Measurements from ENCODE around the gene NBPF3. TPM values are rescaled to one million over a fixed set of nuclear protein-coding genes. Genes with fewer than 3 reads are reported as not detected.

The NBPF3 gene
- total RNA-seq, 2 experiments from 2014 or later: 8.2 to 8.5 TPM

DNA sequence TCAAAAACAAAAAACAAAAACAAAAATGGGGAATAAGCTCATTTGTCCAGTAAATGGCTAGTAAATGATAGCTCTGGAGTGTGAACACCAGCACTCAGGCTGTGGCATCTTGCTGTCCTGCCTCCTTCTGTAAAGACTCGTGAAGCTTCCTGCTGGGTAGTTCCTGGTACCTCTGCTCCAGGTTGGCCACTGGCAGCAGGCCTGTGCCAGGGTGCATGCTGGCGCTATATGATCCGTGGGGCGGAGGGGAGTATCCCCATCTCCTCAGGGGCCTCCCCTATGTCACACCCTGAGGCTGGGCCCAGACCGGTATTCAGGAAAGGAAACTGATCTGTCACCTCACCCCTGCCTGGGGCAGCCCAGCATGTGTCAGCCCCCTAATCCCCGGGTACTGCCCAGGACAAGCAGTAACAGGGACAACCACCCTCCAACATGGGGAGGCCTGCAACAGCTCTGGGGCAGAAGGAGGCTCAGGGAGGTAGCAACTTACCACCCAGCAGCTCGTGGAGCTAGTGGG, 83.4 kb downstream of the NBPF3 start:
- intact Hi-C loops (cut with DNase I, micrococcal nuclease): no loop called here
- Histone ChIP-seq H3K36me3 (ENCODE audit: insufficient read depth, low read length) (no peaks in the 10 kb centered on the region), H3K27ac (ENCODE audit: low read depth in 1 of 2, low read length in 2 of 2) (no peak overlapping the region), H3K9me3 (ENCODE audit: control insufficient read depth in 1 of 2, insufficient read depth in 1 of 2, low read length in 2 of 2) (no peaks in the 10 kb centered on the region), H3K27me3 (ENCODE audit: control insufficient read depth in 1 of 2, insufficient read depth in 2 of 2, low read length in 2 of 2) (peaks cover 0 to 3% of the 10 kb centered on the region in 2 experiments), H3K4me3 (ENCODE audit: low read length) (no peak overlapping the region), H3K4me1 (ENCODE audit: insufficient read depth, low read length) (no peaks in the 10 kb centered on the region)
- POLR2A ChIA-PET: no interaction called here
- TF ChIP-seq, protein P1, sequence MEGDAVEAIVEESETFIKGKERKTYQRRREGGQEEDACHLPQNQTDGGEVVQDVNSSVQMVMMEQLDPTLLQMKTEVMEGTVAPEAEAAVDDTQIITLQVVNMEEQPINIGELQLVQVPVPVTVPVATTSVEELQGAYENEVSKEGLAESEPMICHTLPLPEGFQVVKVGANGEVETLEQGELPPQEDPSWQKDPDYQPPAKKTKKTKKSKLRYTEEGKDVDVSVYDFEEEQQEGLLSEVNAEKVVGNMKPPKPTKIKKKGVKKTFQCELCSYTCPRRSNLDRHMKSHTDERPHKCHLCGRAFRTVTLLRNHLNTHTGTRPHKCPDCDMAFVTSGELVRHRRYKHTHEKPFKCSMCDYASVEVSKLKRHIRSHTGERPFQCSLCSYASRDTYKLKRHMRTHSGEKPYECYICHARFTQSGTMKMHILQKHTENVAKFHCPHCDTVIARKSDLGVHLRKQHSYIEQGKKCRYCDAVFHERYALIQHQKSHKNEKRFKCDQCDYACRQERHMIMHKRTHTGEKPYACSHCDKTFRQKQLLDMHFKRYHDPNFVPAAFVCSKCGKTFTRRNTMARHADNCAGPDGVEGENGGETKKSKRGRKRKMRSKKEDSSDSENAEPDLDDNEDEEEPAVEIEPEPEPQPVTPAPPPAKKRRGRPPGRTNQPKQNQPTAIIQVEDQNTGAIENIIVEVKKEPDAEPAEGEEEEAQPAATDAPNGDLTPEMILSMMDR (IDR thresholded peaks at IDR 0.05): no peak
- CTCF ChIA-PET: no interaction called here
- ATAC-seq (ENCODE audit: poor library complexity) (no peak), DNase-seq (no peak)
- Mint-ChIP-seq H3K9me3 (no peaks in the 10 kb centered on the region), H3K4me3 (no peak overlapping the region), H3K36me3 (ENCODE audit: low read depth) (no peaks in the 10 kb centered on the region), H3K27ac (no peak overlapping the region), H3K4me1 (ENCODE audit: low read depth) (no peaks in the 10 kb centered on the region), H3K27me3 (no peaks in the 10 kb centered on the region)

DNA sequence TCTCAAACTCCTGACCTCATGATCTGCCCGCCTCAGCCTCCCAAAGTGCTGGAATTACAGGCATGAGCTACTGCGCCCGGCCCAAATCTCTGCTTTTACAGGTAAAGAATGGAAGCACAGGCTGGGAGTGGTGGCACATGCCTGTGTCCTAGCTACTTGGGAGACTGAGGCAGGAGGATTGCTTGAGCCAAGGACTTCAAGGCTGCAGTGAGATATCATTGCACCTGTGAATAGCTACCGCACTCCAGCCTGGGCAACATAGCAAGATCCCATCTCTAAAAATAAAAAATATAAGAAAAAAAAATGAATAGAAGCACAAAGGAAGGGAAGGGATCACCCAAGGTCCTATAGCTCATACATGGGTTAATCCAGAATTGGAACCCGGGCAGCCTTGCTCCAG, 84.3 kb downstream of the NBPF3 start:
- Histone ChIP-seq H3K27ac (ENCODE audit: low read depth in 1 of 2, low read length in 2 of 2) (no peak overlapping the region), H3K4me1 (ENCODE audit: insufficient read depth, low read length) (no peaks in the 10 kb centered on the region), H3K4me3 (ENCODE audit: low read length) (no peak overlapping the region), H3K9me3 (ENCODE audit: control insufficient read depth in 1 of 2, insufficient read depth in 1 of 2, low read length in 2 of 2) (no peaks in the 10 kb centered on the region), H3K27me3 (ENCODE audit: control insufficient read depth in 1 of 2, insufficient read depth in 2 of 2, low read length in 2 of 2) (no peaks in the 10 kb centered on the region), H3K36me3 (ENCODE audit: insufficient read depth, low read length) (no peaks in the 10 kb centered on the region)
- no peak for ATAC-seq (ENCODE audit: poor library complexity)
- H3K27ac Mint-ChIP-seq: no peak overlapping the region
- TF ChIP-seq, protein P1 (IDR thresholded peaks at IDR 0.05): no peak
- ChIA-PET POLR2A (no interaction called here), CTCF (no interaction called here)
- H3K27me3 Mint-ChIP-seq: no peaks in the 10 kb centered on the region
- H3K4me3 Mint-ChIP-seq: no peak overlapping the region
- DNase-seq: no peak
- H3K36me3 Mint-ChIP-seq (ENCODE audit: low read depth): no peaks in the 10 kb centered on the region
- H3K4me1 Mint-ChIP-seq (ENCODE audit: low read depth): no peaks in the 10 kb centered on the region
- H3K9me3 Mint-ChIP-seq: no peaks in the 10 kb centered on the region
- intact Hi-C loops (cut with DNase I, micrococcal nuclease): no loop called here

DNA sequence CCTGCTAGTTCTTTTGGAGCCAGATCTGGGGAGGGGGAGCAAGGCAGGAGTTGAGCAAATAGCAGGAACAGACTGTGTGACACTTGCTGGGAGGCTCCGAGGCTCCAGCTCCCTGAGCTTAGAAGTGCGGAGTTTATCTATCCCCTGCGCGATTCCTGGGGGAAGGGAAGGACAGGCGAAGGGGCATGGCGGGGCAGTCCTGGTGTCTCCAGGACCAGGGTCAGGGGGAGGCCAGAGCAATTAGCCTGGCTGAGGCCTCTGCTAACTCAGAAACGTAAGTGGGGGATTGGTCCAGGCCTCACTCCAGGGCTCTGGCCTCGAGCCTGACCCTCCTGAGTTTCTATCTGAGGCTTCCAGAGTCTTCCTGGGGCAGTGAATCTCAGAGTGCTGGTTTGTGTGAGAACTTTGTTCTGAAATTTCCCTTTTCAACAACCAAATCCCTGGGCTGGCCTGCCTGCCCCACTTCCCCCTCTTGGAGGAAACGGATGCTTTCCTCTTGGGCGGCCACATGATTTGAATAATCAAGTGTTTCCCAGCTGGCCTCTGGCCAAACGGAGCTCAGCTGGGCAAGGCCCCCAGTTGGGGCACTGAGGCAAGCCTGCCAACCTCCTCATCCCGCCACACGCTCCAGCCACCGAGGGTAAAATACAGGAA, 84.9 kb downstream of the NBPF3 start:
- H3K4me3 ChIP-seq (ENCODE audit: low read length): no peak overlapping the region
- CTCF ChIA-PET: no interaction called here

More for the DNA sequence above, 84.9 kb downstream of the NBPF3 start:
- TF ChIP-seq, protein P1 (IDR thresholded peaks at IDR 0.05): no peak
- Mint-ChIP-seq H3K27me3 (no peaks in the 10 kb centered on the region), H3K27ac (no peak overlapping the region), H3K4me1 (ENCODE audit: low read depth) (no peaks in the 10 kb centered on the region), H3K4me3 (no peak overlapping the region), H3K9me3 (no peaks in the 10 kb centered on the region), H3K36me3 (ENCODE audit: low read depth) (no peaks in the 10 kb centered on the region)
- Histone ChIP-seq H3K36me3 (ENCODE audit: insufficient read depth, low read length) (no peaks in the 10 kb centered on the region), H3K9me3 (ENCODE audit: control insufficient read depth in 1 of 2, insufficient read depth in 1 of 2, low read length in 2 of 2) (no peaks in the 10 kb centered on the region), H3K27me3 (ENCODE audit: control insufficient read depth in 1 of 2, insufficient read depth in 2 of 2, low read length in 2 of 2) (no peaks in the 10 kb centered on the region), H3K4me1 (ENCODE audit: insufficient read depth, low read length) (no peaks in the 10 kb centered on the region), H3K27ac (ENCODE audit: low read depth in 1 of 2, low read length in 2 of 2) (no peak overlapping the region)
- POLR2A ChIA-PET: no interaction called here
- DNase-seq (no peak), ATAC-seq (ENCODE audit: poor library complexity) (no peak)
- intact Hi-C loops (cut with DNase I, micrococcal nuclease): no loop called here

Measured in CD4-positive, alpha-beta T cell (primary cell).